AG08395 (cell line): Measurements from ENCODE around the gene LIPA.
"Not testable (repeated sequence)": the region's sequence is repeated elsewhere in the genome, so short reads cannot be mapped to it uniquely, and the experiment has no call there.

Experiments used
- DNase-seq: peaks from one replicate; pipeline ENCODE4 v3.0.0; 2012; ENCODE audit warnings: mixed read lengths, low spot score

Gene LIPA

DNA sequence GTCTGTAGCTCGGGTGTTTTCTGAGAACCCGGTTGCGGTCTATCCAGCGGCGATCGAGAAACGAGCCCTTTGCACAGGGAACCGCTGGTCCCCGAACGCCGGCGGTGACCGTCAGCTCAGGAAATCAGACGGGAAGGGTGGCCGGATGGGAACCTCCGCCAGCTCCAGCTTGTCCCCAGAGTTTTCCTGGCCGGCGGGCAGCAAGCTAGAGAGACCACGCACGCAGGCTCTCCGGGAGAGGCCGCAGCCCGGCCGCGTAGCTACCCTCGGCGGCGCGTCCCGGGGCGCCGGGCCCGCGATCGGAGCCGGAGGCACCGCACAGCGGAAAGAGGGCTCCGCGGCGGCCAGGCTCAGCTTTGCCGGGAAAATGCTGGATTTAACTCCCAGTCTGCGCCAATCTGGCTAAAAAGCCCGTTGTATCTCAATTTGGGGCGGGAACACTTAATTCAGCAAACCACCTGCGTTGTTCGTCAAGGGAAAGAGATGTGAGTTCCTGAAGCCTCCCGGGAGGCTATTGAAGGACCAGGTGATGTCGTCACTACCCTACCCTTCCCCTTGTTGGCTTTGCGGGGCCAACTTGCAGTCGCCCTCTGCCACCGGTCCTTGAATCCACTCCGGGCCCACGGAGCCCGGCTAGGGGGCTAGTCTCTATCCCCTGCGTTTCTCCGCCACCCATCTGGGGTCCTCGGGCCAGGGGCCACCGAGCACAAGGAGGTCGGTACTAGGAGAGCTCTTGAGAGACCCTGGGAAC is 43.6 kb downstream of the LIPA start:
- DNase-seq: peak; percentile 36

DNA sequence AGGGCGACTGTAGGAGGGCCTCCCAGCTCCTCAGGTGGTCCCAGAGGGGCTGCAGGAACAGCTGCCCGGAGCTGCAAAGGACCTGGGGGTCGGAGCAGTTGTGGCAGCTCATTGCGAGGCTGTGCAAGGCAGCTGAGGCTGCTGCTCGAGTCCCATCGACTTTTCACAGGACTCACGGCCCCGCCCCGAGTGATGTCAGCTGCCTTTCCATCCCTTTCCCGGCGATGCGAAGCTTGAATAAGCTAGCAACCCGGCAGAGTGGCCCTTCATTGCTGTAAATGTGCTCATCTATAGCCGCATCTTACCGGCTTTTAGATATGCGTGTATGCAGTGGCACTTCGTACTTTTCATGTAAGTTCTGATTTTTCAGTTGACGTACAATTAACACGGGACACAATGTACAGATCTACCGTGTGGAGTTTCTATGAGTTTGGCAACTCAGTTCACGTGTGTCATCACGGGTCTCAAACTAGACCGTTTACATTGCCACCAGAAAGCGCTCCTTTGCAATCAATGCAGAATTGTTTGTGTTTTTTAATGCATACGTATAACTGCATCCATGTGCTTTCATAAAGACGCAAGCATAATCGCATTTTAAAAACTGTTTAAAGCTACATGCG is 44.3 kb downstream of the LIPA start, which contains the start of gene CH25H:
TSS of gene CH25H (minus strand) at position 137 of the 620 bp plus-strand sequence. CDS start at position 112, 25 bp downstream.
- peak; percentile 71 for DNase-seq

DNA sequence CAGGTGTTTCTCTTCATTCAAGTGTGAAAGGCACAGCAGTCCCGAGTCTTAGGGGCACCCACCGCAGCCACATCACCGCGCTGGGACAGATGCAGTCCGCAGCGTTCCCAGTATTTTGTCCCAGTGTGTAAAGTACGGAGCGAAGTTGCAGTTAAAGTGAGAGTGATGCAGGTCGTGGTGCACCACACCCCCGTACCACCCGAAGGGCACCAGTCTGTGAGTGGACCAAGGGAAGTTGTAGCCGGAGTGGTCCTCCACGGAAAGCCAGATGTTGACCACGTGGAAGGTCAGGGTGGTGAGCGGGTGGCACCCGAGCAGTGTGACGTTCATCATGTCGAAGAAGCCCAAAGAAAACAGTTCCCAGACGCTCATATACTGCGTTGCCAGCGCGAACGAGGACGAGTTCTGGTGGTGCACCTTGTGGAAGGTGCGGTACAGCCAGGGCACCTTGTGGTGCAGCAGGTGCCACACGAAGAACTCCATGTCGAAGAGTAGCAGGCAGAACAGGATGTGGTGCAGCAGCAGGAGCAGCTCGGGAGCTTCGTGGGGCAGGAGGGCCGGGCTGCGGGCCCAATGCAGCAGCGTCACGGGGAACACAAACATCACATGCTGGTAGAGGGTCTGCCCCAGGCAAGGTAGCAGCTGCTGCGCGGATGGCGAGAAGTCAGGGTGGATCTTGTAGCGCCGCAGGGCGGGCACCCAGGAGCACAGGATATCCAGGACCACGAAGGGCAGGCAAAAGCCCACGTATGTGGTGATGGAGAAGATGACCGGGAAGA is 45.0 kb downstream of the LIPA start:
- peak; percentile 29 for DNase-seq

DNA sequence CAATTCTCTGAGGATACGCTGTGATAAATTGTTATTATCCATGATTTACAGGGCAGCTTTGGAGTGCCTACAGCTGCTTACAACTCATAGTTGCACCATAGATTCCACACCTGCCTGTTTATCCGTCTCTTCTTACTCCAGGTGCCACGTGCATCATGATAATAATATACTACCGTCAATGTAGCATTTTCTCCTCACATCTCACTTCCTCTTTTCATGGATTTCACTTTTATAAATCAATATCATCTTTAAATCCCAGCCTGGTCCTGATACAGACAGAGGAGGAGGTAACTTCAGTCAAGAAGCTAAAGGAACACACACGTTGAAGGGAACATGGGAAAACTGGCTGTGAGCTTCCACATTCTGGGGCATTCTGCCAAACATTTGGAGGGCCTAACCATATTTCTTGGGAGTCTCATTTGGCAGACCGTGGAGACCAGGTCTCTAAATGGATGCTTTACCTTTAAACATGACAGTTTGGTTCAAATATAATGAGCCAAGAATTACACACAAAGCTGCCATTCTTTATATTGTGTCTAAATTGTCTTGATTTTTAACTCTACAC is 46.9 kb downstream of the LIPA start:
- no peak for DNase-seq

DNA sequence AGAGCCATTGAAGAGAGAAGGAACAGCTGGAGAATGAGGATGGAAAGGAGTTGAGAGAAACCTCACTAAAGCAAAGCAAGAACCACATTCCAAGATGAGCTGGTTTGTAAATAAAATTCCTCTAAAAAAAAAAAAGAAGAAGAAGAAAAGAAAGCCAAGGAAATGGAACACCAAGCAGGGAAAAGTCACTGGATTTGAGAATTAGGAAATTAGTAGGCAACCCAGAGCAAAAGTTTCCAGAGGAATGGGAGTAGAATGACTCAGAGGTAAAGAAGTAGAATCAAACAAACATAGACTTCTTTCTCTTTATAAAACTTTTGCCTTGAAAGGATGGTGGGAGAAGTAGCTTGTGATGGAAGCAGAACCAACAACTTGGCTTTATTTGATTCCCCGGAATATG is 48.3 kb downstream of the LIPA start:
- DNase-seq: peak; percentile 20

DNA sequence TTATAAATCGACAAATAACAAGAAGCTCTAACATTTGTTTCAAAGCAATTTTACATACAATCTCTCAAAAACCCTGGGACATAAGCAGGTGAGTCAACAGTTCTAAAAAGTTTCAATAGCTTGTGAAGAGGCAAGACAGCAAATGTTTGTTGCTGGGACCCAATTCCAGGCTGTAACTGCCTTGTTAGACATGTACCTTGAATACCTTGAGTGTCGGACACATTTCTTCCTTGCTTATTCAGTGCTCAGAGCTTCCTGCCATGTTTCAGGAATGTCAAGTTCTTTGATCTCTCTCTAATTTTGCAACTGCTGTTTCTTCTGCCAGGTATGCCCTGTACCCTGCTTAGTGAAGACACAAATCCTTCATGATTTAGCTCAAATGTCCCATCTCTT is 49.5 kb downstream of the LIPA start:
- no peak for DNase-seq

DNA sequence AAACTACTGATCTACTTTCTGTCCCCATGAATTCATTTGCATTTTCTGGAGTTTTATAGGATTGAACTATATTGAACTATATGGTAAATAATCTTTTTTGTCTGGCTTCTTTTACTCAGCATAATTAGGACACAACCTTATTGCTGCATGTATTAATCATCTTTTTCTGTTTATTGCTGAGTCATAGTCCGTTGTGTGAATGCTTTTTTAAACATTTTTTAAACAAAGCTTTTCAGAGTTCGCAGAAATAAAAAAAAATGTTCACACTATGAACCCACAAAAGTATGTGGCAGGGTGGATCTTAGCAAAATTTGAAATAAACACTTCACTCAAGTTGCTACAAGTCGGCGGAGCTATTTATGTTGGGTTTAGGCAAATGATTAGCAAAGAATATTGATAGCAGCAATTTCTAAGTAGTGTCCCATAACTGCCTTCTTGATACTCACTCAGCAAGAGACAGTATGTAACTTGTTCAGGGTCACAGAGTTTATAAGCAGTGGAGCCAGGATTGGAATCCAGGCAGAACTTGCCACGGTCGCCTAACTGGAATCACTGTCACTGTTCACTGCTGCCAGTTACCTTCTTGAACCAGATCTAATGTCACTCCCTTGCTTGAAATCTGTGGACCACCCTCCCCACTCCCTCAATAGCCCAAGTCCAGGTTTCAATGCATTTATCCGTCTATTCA is 50.1 kb downstream of the LIPA start:
- DNase-seq: no peak

DNA sequence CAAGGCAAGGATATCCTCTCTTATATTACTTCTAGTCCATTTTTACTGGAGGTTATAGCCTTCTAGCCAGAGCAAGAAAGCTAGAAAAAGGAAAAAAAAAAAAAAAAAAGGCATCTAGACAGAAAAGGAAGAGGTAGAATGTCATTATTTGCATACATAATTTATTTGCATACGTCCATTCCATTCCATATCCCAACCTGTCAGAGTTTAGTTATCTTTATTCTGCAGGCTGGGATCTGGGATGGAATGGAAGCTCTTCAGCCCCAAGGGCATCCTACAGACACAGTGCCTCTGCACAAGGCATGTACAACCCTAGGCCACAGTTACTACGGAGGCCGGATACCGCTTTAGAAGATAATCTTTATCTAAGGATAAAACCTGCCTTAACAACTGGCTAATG is 54.1 kb downstream of the LIPA start:
- no peak for DNase-seq

DNA sequence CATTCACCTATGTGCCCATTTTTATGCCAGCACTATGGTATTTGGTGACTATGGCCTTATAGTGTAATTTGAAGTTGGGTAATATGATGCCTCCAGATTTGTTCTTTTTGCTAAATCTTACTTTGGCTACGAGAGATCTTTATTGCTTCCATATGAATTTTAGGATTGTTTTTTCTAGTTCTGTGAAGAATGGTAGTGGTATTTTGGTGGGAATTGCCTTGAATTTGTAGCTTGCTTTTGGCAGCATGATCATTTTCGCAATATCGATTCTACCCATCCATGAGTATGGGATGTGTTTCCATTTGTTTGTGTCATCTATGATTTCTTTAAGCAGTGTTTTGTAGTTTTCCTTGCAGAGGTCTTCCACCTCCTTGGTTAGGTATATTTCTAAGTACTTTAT is 60.3 kb downstream of the LIPA start:
- DNase-seq: not testable (repeated sequence)

DNA sequence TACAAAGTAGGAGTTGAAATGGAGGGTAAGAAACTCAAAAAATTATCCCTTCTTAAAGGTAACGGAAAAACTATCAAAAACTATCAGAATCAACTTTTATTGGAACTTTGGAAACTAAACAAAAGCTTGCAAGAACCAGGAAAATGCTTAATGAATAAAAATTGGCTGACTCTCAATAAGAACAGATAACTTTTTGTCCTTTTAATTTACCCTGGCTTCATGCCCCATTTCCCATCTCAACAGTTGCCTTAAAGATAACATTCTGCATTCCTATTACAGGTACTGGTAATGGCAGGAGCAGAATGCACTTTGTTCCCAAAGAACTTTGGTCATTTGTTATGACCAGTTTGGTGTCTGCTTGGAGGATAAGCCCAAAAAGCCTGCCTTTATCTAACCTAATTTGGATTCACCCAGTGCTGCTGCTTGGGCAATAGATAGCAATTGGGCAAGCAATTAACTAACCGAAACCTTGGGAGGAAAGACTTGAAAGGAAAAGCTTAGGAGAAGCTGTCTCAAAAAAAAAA is 62.3 kb downstream of the LIPA start:
- DNase-seq: no peak

DNA sequence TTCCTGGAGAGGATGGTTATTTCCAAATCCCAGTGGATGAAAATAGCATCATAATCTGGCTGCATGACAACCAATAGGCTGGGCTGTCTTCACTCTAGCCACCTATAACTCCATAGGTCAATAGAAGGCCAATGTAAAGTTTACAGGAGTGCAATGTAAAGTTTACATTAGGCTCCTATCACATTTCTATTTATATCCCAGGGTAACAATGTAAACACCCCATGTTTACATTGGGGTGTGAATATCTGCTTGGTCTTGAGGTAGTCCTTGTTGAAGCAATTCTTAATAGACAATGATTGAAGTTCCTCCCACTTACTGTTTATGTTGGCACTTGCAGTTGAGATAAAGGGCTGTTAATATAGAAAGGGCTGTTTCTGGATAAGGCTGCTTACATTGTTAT is 65.9 kb downstream of the LIPA start:
- DNase-seq: no peak

DNA sequence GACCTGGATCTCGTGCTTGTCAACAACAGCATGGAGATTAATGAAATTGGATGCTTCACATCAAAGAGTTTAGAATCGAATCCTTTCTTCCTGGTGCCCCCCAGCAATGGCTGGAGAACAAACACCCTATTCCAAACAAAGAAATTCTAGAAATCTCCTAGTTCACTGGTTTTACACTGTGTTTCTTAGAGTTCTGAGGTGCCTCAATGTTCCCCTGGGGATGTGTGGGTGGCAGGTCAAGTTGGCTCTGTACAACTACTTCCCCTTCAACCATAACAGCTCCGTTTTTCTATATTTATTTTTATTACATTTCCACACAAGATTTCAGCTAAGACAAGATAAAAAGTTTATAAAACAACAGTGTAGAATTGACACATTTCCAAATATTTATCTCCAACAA is 66.9 kb downstream of the LIPA start:
- no peak for DNase-seq

DNA sequence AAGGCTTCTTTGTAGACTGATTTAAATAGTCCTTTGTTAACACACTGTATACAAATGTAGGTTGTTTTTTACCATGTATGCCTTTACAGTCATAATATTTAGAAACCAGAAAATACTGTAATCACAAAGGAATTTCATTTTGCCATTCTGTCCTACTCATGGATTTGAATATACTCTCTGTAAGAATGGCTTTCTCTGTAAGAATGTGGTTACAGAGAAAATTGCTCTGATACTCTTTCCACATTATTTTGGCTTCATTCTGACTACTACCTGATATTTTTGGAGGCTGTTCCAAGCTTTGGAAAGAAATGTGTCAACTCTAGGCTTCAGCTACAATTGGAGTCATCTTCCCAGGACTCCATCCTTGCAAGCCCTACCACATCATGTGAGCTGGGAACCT is 68.0 kb downstream of the LIPA start:
- peak; percentile 52 for DNase-seq

DNA sequence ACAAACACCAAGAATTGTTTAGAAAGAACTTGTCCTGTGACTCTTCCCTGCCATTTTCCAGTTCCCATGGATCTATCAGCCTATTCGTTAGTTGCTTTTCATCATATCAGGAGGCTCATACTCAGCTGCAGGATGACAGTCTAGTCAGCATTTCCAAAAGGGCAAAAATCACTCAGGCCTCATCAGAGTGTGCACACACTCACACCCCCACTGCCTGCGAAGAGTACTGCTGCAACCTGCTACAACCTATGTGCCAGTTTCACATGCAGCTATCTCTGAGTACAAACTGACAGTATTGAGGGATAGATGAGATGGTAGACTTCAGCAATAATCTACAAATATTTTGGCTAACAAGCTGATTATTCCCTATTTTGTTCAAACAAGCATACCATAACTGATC is 68.7 kb downstream of the LIPA start:
- no peak for DNase-seq

DNA sequence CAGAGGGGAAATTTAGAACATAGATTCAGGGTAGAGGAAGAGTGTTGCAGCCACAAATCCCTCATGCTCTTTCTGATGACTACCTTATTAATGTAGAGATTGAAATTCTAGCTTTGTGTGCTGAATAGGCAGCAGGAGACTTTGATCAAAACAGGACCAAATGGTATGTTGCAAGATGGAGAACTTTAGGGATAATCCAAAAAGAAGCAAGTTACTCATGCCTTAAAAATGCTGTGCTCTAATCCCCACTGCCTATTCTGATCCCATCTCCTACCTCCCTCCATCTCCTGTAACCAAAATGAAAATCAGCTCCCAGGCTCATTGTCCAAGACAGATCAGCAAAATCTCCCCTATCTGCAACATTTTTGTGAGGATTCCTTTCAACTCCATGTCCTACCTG is 75.8 kb downstream of the LIPA start:
- DNase-seq: peak; percentile 15

DNA sequence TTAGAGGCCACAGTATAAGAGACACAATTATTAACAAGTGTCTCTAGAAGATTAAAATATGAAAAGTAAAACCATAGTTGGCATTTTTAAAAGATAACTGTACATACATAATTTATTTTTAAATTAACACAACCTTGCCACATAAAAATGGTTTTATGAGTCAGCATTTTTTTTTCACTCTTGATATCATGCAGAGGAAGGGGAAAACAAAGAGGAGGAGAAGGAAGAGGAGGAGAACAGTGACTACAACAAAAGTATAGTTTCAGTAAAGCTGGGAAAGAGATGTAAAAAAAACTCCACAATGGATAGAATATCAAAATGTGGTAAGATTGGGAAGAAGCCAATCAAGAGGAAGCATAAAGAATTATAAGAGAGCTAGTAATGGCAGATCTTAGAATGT is 78.5 kb downstream of the LIPA start:
- no peak for DNase-seq

DNA sequence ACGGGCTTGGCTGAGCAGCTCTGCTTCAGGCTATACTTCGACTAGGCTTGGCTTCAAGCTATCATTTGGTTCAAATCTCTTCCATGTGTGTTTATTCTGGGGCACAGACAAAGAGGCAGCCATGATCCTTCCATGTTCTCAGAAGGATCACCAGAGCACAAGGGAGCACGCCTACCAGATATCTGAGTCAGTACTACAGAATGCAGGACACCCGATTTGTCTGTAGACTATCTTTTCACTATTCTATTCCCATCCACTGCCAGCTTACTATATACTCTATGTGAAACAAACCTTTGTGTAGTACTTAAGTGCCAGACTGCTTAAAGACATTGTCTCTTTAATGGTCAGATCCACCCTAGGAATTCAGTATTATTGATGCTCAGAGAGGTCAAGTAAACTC is 79.6 kb downstream of the LIPA start:
- DNase-seq: peak; percentile 43

DNA sequence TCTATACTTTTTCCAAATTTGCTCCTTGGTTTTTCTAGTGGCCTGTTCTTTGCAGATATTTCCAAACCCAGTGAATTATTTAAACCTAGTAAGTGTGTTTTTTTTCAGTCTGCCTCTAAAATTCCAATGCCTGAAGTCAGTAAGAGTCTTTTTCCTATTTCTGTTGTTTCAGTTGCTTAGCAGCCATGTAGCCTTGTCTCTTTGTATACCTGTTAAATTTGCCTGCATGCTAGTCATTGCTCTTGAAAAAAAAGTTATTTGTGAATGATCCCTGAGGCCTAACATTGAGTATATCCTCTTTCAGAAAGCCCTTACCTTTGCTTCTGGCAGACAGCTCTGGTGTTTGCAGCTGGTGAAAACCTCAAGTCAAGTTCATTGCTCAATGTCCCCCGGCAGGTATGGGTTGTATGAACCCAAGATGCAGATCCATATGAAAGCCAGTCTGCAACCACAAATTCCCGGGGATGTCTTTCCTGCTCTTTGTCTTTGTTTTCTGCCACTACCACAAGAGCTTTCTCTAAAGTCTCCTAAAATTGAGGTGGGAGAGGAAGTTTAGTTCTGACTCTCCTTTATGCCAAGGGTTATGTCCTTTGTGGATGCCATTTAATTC is 80.2 kb downstream of the LIPA start:
- DNase-seq: no peak

DNA sequence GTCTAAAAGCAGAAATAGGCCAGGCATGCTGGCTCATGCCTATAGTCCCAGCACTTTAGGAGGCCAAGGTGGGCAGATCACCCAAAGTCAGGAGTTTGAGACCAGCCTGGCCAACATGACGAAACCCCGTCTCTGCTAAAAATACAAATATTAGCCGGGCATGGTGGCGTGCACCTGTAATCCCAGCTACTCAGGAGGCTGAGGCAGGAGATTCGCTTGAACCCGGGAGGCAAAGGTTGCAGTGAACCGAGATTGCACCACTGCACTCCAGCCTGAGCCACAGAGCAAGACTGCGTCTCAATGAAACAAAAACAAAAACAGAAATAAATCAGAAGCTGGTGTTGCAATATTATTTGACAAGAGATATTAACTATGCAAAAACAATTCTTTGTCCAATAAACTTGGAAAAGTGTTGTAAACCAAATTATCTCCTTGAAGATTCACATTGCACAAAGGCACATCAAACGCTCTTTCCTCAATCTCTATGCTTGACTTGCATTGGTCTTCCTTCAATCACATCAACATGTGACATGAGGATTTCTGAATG is 83.1 kb downstream of the LIPA start:
- DNase-seq: not testable (repeated sequence)

DNA sequence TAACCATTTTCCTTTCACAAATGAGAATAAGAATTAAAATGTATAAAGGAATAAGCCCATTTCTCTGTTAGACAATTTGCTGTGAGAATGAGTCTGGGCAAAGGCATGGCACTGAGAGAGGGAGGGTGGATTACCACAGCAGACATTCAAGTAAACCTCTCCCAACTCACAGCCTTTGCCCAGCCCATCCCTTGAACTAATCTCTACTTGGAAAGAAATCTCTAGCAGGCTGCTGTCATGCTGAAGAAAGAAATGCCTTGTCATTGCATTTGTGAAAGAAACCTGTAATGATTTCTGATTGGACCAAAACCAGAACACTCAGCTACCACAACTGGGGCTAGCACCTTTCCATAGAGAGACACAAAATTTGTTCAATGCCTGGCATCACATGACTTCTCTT is 83.7 kb downstream of the LIPA start:
- DNase-seq: no peak

DNA sequence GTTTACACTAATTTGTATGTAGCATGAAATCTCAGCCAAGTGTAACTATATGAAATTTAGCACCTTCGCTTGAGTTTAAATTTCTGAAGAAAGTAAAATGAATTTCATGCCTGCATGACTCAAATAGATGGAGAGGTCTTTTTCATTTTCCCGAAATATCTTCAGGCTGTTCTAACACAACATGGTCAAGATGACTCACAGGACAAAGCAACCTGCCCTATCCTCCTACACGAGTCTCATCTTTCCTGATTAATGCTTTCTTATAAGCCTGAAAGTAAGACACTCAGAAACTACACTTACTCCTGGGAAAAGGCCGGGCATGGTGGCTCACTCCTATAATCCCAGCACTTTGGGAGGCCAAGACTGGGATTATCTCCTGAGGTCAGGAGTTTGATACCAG is 85.7 kb downstream of the LIPA start:
- peak; percentile 19 for DNase-seq
